Lower leg skin (tissue), 4 donors: Measurements from ENCODE around the gene SGSH. TPM values are rescaled to one million over a fixed set of nuclear protein-coding genes. Genes with fewer than 3 reads are reported as not detected.

ENCODE experiments used
- DNase-seq, 2 donors: peaks; one replicate each; pipeline ENCODE4 v3.0.0-alpha.2; 2019; ENCODE audit warnings: low spot score in 2 of 2
- H3K4me3 ChIP-seq: fragments of 200-600 bp; sonication (generic); 2 replicates; pipeline ENCODE4 v1.5.1; 2017; ENCODE audit warnings: mild to moderate bottlenecking, low read depth; ENCODE audit not compliant: poor library complexity, severe bottlenecking
- POLR2A ChIP-seq, 2 donors: fragments of 450-650 bp; IDR thresholded peaks; one replicate each; pipeline ENCODE4 v1.6.1; 2016 to 2017; ENCODE audit warnings: antibody characterized with exemption in 2 of 2, mild to moderate bottlenecking in 1 of 2, moderate library complexity in 1 of 2
- WGBS, 2 donors: methylation state at CpG; one replicate each; pipeline ENCODE4 v1.1.5; 2018; 5-methylcytosine and 5-hydroxymethylcytosine counted together
- intact Hi-C: fragments of 100-400 bp; cut with DNase I; formaldehyde crosslinking; loops from one replicate; pipeline ENCODE4 v1.15.0; 2023; ENCODE audit warnings: low total_unique reads
- total RNA-seq, 4 donors: library from RNA; depleted of rRNA; stranded (reverse); fragments of >200 nt; gene quantifications; one replicate each; pipeline ENCODE4 v1.1.0, GENCODE V29; 2016
- TF ChIP-seq, protein P1 (sequence below), 3 donors: fragments of 450-650 bp; IDR thresholded peaks; one replicate each; pipeline ENCODE4 v1.5.1; 2016; ENCODE audit warnings: antibody characterized with exemption in 3 of 3, mild to moderate bottlenecking in 3 of 3, moderate library complexity in 2 of 3

Gene SGSH
- total RNA-seq, 4 donors from 2014 or later: 19.4 to 47.3 (median 37.0) TPM

DNA sequence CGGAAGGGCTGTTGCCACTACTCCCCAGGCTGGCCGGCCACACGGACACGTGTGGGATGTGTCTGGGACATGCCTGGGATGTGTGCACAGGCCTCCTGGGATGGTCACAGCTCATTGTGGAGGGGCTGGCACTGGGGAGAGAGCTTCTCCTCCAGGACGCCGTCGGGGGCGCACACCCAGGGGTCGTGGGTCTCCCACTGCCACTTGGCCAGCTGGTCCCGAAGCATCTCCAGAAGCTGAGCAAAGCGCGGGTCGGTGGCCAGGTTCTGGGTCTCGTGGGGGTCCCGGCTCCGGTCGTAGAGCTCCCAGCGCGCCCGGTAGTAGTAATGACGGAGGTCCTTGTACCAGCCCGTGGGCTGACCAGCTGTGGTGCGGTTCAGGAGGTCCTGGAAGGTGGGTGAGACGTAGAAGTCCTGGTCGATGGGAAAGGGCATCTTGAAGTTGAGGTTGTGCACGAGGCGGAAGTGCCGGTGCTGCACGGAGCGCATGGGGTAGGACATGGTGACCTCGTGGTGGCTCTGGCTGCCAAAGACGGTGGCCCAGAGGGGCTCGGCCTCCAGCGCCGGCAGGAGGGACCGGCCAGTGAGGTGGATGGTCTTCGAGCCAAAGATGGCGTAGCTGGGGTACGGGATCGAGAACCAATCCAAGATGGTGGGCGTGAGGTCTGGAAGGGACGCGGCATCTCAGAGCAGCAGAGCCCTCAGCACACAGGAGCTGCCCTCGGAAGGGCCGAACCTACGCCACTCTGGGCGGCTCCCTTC is 9.6 kb downstream of the SGSH start:
- WGBS, 2 donors: 96 to 97% methylated on average over 39 to 47 of the region's 47 CpGs
- intact Hi-C loops: no loop called here
- no peak for DNase-seq

DNA sequence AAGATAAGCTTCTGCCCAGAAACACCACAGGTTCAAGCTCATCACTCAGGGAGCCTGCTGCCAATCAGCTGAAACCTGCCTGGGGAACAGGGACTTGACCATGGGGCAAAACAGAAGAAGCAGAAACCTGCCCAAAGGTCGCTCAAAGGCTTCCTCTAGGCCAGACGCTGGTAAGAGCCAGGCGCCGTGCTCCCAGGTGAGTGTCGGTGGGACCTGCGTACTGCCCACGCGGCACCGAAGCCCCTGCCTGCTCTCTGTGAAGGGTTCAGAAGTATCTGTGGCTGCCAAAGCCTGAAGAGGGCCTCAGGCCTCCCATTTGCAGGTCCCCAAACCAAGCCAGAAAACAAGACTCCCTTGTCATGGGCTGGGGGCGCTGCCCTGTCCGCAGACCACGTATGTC is 10.4 kb downstream of the SGSH start:
- no peak for TF ChIP-seq POLR2A (IDR thresholded peaks at IDR 0.05)
- intact Hi-C loops: no loop called here
- no peak overlapping the region for H3K4me3 ChIP-seq
- WGBS, 2 donors: 84 to 94% methylated on average over 12 of the region's 12 CpGs
- no peak for DNase-seq

More for the DNA sequence above, 9.6 kb downstream of the SGSH start:
- TF ChIP-seq POLR2A (IDR thresholded peaks at IDR 0.05): no peak
- TF ChIP-seq, protein P1, sequence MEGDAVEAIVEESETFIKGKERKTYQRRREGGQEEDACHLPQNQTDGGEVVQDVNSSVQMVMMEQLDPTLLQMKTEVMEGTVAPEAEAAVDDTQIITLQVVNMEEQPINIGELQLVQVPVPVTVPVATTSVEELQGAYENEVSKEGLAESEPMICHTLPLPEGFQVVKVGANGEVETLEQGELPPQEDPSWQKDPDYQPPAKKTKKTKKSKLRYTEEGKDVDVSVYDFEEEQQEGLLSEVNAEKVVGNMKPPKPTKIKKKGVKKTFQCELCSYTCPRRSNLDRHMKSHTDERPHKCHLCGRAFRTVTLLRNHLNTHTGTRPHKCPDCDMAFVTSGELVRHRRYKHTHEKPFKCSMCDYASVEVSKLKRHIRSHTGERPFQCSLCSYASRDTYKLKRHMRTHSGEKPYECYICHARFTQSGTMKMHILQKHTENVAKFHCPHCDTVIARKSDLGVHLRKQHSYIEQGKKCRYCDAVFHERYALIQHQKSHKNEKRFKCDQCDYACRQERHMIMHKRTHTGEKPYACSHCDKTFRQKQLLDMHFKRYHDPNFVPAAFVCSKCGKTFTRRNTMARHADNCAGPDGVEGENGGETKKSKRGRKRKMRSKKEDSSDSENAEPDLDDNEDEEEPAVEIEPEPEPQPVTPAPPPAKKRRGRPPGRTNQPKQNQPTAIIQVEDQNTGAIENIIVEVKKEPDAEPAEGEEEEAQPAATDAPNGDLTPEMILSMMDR (IDR thresholded peaks at IDR 0.05): no peak
- H3K4me3 ChIP-seq: no peak overlapping the region

DNA sequence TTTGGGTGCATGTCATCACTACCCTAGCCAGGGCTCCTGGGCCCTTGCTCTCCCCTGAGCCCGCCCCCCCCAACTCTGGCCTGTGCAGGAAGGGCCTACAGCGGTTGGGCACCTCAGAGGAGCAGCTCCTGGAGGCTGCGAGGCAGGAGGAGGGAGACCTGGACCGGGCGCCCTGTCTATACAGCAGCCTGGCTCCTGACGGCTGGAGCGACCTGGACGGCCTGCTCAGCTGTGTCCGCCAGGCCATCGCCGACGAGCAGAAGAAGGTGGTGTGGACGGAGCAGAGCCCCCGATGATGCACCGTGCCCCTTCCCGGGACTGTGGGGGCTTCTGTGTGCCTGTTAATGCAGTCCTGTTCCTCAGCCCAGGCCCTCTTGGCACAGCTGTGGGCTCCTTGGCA is 12.1 kb downstream of the SGSH start:
- DNase-seq: no peak
- TF ChIP-seq POLR2A (IDR thresholded peaks at IDR 0.05): no peak
- TF ChIP-seq, protein P1 (IDR thresholded peaks at IDR 0.05): no peak
- no peak overlapping the region for H3K4me3 ChIP-seq
- WGBS, 2 donors: 95 to 98% methylated on average over 13 to 16 of the region's 16 CpGs
- intact Hi-C loops: no loop called here

DNA sequence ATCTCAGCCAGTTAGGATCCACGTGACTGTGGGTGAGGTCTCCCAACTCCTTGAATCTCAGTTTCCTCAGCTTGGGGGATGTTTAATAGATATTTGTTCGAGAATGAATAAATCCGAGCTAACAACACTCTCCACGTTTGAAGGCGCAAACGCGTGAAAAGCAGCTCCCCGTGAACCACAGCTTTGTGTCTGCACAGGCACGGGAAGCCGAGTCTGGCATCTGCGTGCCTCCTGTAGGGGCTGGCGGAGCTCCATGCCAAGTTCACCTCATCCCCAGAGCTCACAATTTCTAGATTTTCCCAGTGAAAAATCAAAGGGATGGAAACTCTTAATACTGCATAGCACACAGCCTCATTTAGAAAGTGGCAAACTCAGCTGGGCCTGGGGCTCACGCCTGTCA is 14.3 kb downstream of the SGSH start:
- 83 to 85% methylated on average over 13 of the region's 13 CpGs for WGBS, 2 donors

DNA sequence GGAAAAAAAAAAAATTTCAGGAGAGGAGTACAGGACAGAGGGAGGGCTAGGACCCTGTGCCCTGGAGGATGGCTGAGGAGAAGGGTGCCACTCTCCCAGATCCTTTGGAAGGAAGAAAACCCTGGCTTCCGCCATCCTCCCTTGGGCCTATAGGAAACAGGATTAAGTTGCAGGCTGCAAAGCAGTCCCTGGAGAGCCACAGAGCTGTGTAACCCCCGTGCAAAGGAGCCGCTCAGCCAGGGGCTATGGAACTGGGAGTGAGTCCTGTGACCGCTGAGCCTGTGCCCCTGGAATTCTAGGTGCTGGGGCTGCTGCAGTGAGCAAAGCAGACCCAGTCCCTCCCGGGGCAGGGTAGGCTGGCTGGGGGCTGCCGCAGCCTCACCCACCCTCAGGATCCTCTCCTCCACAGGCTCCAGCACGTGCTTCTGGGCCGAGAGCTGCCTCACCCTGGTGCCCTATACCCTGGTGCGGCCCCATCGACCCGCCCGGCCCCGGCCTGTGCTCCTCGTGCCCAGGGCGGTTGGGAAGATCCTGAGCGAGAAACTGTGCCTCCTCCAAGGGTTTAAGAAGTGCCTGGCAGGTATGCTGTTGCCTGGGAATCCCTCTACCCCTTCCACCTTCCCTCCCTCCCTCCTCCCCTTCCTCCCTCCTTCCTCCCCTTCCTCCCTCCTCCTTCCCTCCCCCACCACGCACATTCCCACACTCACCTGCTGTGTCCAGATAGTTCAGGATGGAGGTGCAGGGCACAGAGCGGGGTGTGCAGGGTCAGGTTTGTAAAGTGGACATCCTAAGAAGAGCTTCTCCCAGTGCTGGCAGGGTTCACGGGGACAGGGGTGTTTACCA is 15.3 kb downstream of the SGSH start:
- no peak for DNase-seq
- WGBS, 2 donors: 80 to 87% methylated on average over 19 of the region's 19 CpGs

More for the DNA sequence above, 14.3 kb downstream of the SGSH start:
- TF ChIP-seq, protein P1 (IDR thresholded peaks at IDR 0.05): no peak
- no peak for TF ChIP-seq POLR2A (IDR thresholded peaks at IDR 0.05)
- no peak overlapping the region for H3K4me3 ChIP-seq
- intact Hi-C loops: no loop called here
- DNase-seq: no peak

More for the DNA sequence above, 15.3 kb downstream of the SGSH start:
- intact Hi-C loops: no loop called here
- TF ChIP-seq, protein P1 (IDR thresholded peaks at IDR 0.05): no peak
- no peak for TF ChIP-seq POLR2A (IDR thresholded peaks at IDR 0.05)
- H3K4me3 ChIP-seq: no peak overlapping the region
